Ureter (tissue), 1 donor: ENCODE results near the gene THUMPD2. TPM values are rescaled to one million over a fixed set of nuclear protein-coding genes. Genes with fewer than 3 reads are reported as not detected.
"Not testable (repeated sequence)": the region's sequence is repeated elsewhere in the genome, so short reads cannot be mapped to it uniquely, and the experiment has no call there.

Source experiments
- DNase-seq: peaks from one replicate; pipeline ENCODE4 v3.0.0-alpha.2; 2020; ENCODE audit warnings: low spot score
- total RNA-seq: library from RNA; stranded (reverse); gene quantifications from one replicate; pipeline ENCODE4 v1.2.4, GENCODE V29; 2023
- donor health status: DM: yes; HTN: yes; CAD: no.

The THUMPD2 gene
- 24.6 TPM for total RNA-seq

- DNase-seq: peak; percentile 74
These were observed at the start of gene THUMPD2 for GRCh38 chr2:39778775-39779340. Gene THUMPD2 (minus strand): TSS chr2:39779258. CDS start chr2:39779239, 19 bp downstream.

GRCh38 chr2:39821871-39822270 is 42.8 kb upstream of the THUMPD2 start:
- DNase-seq: no peak

GRCh38 chr2:39816845-39817244 is 37.8 kb upstream of the THUMPD2 start:
- no peak for DNase-seq

GRCh38 chr2:39816428-39816827 is 37.4 kb upstream of the THUMPD2 start:
- no peak for DNase-seq

GRCh38 chr2:39805936-39806608 is 27.0 kb upstream of the THUMPD2 start:
- no peak for DNase-seq

- no peak for DNase-seq
These were observed 24.8 kb upstream of the THUMPD2 start for GRCh38 chr2:39803839-39804238.

GRCh38 chr2:39800752-39801151 is 21.7 kb upstream of the THUMPD2 start:
- no peak for DNase-seq

GRCh38 chr2:39796134-39796533 is 17.1 kb upstream of the THUMPD2 start:
- DNase-seq: no peak

- not testable (repeated sequence) for DNase-seq
These were observed 11.3 kb upstream of the THUMPD2 start for GRCh38 chr2:39790216-39790818.

GRCh38 chr2:39787950-39788349 is 8.9 kb upstream of the THUMPD2 start:
- DNase-seq: no peak

- no peak for DNase-seq
These were observed 7.9 kb upstream of the THUMPD2 start for GRCh38 chr2:39786761-39787522.

GRCh38 chr2:39782591-39782990 is 3.5 kb upstream of the THUMPD2 start:
- no peak for DNase-seq

- DNase-seq: no peak
These were observed 2.6 kb upstream of the THUMPD2 start for GRCh38 chr2:39781697-39782096.

- DNase-seq: no peak
These were observed 2.0 kb upstream of the THUMPD2 start for GRCh38 chr2:39780825-39781600.

- no peak for DNase-seq
These were observed 869 bp upstream of the THUMPD2 start for GRCh38 chr2:39779927-39780326.

GRCh38 chr2:39779341-39779851 is 338 bp upstream of the THUMPD2 start:
- DNase-seq: no peak

- DNase-seq: no peak
These were observed 825 bp downstream of the THUMPD2 start for GRCh38 chr2:39778233-39778632.

GRCh38 chr2:39772812-39773152 is 6.3 kb downstream of the THUMPD2 start:
- DNase-seq: no peak

GRCh38 chr2:39772086-39772811 is 6.8 kb downstream of the THUMPD2 start:
- DNase-seq: no peak

GRCh38 chr2:39762448-39762847 is 16.6 kb downstream of the THUMPD2 start:
- no peak for DNase-seq

GRCh38 chr2:39757156-39757555 is 21.9 kb downstream of the THUMPD2 start:
- no peak for DNase-seq
